HG02763 (cell line): ENCODE data around the gene VPS26C.
"Not testable (repeated sequence)": the region's sequence is repeated elsewhere in the genome, so short reads cannot be mapped to it uniquely, and the experiment has no call there.

Experiments used
- ATAC-seq: cut with Tn5 transposase; IDR thresholded peaks from one replicate; pipeline ENCODE4 v1.9.1; 2021; ENCODE audit warnings: mild to moderate bottlenecking, moderate library complexity; ENCODE audit not compliant: unreplicated experiment

The VPS26C gene

DNA sequence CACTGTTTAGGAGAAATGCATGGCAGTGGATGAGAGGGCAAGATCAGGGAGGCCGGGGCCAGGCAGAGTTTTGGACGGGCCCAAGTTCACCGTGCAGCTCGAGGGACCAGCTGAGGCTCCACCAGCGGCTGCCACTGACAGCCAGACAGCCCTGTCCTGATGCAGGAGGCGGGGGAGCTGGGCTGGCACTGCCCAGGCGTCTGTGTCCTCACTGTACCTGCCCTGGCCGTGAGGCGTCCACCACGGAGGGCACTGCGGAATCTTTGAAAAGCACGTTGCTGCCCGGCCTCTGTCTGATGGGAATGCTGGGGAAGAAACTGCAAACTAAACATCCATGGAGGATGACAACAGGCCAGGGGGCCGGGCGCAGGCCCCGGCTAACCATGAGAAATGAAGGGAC is 35.5 kb downstream of the VPS26C start:
- ATAC-seq: no peak

DNA sequence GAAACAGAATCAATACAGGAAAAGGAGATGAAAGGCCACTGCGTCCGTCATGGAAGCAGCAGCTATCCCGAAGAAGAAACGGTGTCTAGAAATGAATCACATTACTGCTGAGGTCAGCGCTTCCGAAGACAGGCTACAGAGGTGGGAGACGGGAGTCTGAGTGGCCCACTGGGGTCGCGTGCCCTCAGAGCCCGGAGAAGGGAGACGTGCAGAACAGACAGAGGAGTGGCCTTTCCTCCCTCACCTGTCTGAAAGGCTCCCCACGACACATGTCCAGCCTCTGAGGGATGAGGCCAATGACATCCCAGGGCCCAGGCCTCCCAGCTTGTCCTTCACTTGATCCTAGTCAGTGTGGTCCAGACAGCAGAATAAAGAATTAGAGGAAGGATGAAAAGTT is 35.9 kb downstream of the VPS26C start:
- ATAC-seq: no peak

DNA sequence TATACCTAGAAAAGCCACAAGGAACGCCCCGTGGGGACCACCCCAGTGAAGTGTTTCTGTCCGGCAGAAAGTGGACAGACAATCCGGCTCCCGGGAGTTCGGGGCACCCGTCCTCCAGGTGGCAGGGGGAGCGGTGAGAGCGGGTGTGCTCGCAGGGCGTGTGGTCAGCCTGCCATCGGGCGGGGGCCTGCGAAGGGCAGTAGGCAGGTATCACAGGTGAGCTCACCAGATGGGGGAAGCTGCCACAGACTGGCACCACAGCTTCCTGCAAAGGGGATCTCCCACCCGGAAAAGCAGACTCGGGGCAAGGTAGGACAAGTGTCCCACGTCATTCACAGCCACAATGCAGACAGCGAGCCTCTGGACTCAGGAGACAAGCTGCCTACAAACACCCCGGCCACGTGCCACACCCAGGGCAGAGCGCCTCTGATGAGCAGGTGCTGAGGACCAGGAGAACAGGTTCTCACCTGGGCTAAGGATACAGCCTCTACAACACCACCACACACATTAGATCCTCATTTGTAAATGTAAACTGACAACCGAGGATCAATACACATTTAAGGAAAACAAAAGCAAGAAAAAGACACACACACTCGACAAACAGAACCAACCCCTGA is 36.4 kb downstream of the VPS26C start:
- ATAC-seq: no peak

DNA sequence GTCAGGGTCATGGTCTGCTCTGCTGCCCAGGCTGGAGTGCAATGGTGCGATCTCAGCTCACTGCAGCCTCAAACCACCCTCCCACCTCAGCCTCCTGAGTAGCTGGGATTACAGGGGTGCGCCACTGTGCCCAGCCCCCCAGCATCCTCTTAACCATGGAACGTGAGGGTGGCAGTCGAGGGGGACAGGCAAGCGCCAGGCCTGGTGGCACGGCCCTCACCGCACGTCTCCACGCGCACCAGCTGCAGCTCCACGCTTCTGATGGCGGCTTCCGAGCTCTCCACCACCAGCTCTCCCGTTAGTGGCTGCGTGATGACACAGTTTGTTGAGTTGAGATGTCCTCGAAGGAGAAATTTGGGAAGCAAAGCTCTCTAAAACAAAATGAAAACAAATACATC is 39.1 kb downstream of the VPS26C start:
- no peak for ATAC-seq

DNA sequence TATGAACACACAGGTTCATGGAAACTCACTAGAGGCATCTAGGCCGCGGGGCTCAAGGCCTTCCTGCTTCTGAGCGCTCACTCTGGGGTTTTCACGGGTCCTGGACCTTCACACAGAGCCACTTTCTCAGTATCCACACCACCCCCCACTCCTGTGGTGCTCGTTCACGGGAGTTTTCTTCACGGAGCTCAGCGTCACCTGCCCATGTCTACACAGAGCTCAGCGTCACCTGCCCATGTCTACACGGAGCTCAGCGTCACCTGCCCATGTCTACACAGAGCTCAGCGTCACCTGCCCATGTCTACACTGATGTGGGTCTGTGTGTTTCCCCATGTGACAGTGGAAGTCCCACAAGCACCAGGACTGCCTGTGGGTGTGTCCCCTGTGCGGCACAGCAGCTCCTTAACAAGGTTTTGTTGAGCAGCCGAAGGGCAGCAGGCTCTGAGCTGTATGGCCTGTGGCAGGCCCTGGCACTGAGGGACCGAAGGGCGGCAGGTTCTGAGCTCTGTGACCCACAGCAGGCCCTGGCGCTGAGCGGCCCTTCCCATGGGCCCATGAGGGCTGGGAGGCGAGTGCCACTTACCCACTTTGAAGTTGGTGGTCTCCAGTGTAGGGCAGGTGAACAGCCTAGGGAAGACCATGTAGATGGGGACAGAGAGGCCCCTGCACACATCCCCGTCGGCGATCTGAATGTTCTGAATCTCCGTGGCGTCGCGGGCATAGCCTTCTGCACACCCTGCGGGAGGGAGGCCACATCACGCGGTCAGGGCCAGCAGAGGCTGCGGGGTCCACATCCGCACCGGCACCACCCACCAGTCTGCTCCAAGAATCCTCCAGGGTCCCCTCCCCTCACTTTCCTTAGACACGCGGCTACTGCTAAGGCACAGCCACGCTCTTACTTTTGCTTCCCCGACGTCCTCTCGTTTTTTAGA is 39.8 kb downstream of the VPS26C start:
- no peak for ATAC-seq

DNA sequence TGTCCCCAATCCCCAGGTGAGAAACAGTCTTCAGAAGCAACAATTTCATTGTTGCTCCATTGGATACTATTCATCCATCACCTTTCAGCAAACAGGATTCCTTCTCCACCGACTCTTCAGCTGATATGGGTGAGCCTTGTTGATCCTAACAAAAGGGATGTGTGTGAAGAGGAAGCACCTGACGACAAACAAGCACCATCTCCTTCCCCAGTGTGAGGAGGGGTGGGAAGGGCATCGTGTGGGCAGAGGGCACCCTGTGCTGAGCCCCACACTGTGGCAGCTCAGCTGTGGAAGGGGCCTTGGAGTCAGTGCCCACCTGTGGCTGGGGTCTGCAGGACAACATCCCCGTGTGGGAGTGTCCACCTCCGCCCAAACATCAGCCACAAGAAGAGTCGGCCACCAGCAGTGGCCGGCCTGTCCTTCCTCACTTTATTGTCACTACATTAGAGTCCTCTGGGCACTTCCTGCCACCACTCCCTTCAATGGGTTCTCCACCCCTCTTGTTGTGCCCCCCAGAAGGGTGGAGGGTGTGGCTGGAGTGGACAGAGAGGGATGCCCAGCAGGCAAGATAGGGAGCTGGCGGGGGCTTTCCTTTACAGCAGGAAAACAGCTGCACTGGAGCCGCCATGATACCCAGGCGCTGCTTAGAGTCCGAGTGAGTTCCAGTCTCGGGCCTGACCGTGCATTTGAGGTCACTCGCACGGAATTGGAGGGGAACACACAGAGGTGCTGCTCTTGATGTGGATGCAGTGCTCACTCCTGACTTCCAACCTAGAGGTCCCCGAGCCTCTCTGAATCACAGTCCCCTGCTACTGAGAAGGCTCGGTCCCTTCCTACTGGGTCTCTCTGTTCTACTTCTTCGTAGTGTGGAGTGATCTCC is 40.9 kb downstream of the VPS26C start:
- no peak for ATAC-seq

DNA sequence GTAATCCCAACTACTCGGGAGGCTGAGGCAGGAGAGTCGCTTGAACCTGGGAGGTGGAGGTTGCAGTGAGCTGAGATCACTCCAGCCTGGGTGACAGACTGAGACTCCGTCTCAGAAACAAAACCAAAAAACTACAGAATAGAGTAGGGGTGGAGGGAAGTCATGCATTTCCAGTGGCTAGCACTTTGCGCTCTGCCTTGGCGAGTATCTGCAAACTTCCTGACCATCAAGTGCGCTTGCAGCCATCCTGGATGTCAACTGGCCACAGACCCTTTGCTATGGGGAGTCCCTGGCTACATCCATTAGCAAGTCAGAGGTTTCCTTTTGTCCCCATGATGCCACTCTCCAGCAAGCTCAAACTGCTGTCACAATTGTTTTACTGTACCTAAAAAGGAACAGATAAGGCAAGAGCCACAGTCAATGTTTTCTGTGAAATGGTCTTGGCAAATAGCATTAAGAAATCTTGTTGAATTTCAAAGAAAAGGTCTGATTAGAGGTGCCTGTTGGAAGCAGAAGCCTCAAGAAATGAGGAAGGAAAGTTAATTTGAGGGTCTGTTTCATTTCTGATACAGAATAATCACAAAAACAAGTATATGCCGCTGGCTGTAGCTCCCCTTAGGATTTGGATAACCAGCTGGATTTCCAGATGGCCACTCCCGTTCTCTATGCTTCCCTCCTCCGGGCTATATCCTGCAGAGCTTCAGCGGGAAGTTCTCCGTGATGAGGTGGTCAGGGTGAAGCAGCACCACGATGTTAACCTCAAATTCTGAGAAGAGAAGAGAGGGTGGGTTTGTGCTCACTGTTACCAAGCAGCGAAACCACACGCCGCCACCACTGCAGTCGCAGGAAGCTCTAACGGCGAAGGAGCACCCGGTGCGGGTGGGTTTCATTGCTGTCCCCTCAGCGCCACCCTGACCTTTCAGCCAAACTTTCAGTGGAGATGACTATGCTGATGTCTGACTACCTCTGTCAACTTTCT is 42.0 kb downstream of the VPS26C start:
- no peak for ATAC-seq

DNA sequence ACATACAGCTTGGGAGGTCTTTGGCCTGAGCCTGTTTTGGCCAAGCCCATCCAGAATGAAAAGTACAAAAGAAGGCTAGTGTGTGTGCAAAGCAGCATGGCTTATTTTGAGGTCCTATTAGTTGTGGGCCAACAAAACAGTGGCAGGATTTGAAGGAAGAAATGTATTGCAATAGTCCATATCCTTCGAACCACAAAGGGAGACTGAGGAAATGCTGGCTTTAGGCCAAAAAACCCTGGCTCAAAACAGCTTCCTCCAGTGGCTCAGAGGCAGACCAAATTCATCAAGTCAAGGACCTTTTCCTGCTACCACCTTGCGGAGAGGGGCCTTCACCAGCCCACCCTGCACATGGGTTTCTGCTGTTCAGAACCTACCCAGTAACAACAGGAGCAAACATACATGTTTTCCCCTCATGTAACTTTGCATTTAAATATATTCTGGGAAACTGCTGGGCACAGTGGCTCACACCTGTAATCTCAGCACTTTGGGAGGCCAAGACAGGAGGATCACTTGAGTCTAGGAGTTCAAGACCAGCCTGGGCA is 43.3 kb downstream of the VPS26C start:
- ATAC-seq: no peak

DNA sequence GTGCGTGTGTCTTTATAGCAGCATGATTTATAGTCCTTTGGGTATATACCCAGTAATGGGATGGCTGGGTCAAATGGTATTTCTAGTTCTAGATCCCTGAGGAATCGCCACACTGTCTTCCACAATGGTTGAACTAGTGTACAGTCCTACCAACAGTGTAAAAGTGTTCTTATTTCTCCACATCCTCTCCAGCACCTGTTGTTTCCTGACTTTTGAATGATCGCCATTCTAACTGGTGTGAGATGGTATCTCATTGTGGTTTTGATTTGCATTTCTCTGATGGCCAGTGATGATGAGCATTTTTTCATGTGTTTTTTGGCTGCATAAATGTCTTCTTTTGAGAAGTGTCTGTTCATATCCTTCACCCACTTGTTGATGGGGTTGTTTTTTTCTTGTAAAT is 44.9 kb downstream of the VPS26C start:
- not testable (repeated sequence) for ATAC-seq

DNA sequence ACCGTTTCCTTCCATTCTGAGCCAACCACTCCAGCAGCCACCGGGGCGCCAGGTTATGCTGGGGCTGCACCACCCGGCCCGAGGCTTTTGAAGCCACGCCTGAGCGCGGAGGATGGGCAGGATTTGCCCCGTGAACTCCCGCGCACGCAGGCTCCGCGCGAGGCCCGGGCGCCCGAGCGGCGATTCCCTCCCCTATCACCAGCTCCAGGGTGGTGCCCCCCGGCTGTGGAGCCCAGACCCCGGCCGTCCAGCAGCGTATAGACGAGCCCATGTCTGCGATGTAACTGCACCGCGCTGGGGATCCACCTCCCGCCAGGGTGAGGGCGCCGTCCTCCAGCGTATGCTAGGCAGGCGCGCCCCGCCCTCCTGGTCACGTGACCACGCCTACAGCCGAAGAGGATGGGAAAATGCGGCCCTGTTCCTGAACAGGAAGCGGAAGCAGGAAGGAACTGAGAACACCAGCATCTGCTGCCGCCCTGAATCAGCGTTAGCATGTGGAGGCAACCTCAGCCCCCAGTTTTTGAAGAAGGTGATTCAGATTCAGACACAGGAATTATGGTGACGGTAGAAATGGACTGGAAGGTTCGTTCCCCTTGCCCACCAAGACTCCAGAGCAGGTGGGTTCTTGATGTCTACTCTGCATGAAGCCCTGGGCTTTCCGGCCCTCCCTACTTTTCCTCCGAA is 46.0 kb downstream of the VPS26C start:
- ATAC-seq: peak; percentile 87

DNA sequence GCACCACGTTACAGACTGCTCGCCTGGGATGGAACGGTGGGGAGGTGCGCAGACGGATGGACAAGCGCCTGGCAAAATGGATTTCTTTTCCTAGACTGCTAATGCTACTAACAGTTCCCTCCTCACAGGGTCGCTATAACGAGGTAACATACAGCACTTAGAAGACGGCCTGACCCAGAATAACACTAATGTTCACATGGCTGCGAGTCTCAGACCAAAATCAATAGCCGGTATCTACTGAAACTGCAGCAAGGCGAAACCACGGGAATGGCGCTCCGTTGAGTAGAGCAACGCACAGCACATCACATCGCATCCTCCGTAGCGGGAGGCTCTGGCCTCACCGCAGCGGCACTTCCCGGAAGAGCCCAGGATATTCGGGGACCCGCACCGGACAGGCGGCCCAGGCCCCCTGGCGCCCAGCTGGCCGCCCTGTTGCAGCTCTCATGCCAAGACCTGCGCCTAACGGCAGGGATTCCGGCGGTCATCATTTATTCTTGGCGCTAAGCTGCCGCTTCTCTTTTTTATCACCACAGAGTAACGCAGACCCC is 46.6 kb downstream of the VPS26C start:
- ATAC-seq: peak; percentile 40

DNA sequence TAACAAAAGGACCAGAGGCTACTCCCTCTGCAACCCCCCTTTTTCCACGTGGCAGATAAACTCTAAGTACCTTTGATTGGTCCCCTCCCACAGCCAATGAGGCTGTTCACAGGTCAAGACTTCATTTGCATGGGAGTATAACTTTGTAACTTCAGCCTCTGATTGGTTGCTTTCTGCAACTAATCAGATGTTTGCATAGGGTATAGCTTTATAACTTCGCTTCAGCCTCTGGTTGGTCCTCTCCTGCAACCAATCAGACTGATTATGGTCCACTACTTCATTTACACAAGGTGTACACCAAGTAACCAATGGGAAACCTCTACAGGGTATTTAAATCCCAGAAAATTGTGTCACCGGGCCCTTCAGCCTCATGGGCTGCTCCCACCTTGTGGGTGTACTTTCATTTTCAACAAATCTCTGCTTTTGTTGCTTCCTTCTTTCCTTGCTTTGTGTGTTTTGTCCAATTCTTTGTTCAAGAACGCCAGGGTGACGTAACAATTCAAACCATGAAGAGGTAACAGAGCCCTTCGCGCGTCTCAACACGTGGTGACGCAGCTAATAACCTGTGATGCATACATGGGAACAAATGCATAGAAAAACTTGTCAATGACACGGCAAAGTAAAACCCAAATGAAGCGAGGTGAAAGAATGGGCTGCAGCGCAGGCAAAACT is 47.2 kb downstream of the VPS26C start:
- no peak for ATAC-seq

DNA sequence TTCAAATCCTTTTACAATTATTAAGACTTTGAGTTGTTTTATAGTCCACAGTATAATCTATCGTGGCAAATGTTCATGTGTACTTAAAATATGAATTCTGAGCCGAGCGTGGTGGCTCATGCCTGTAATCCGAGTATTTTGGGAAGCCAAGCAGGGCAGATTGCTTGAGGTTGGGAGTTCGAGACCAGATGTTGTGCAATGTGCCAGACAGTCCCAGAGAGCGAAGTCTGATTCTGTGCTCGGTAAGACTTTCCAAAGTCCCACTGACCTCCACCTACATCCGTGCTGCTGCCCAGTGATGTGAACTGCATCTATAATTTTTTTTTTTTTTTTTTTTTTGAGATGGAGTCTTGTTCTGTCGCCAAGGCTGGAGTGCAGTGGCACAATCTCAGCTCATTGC is 52.2 kb downstream of the VPS26C start:
- ATAC-seq: no peak

DNA sequence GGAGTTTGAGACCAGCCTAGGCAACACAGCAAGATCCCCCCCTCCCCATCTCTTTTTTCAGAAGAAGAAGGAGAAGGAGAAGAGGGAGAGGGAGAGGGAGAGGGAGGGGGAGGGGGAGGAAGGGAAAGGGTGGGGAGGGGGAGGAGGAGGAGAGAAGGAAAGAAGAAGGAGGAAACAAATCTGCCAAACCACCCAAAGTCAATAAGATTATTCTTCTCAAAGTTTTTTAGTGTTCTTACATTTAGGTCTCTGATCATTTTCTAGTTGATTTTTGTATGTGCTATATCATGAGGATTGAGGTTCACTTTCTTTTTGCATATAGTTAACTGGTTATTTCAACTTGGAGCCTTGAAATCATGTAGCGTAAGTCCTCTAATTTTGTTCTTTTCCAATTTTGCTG is 56.3 kb downstream of the VPS26C start:
- no peak for ATAC-seq

DNA sequence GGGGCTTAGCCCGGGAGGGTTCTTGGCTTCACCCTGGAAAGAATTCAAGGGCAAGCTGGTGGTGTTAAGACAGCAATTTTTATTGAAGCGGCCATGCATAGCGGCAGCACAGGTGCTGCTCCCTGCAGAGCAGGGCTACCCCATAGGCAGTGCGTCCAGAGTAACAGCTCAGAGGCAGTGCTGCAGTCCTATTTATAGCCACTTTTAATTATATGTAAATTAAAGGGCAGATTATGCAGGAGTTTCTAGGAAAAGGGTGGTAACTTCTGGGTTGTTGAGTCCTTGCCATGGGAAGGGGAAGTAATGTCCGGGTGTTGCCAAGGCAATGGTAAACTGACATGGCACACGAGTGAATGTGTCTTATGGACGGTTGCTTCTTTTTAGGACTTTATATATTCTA is 57.0 kb downstream of the VPS26C start:
- no peak for ATAC-seq

DNA sequence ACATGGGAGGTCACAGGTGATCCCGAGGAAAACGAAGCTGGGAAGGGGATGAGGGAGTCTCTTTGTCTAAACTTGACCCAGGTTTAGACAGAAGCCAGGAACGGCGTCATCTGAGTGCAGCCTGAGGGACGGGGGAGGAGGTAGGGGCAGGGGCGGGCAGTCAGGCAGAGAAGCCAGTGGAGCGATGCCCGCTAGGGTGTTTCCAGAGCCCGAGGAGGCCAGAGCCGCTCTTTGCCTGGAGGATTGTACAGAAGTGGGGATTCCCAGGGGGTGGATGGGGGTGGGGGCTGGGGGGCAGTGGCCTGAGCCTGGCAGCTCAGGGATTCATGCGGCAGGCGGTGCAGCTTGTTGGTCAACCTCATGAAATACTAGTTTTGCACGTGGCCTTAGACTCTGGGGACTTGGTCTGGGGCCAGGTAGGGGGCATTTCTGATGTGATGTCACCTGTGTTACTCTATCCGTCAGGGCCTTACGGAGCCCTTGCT is 58.4 kb downstream of the VPS26C start:
- no peak for ATAC-seq

DNA sequence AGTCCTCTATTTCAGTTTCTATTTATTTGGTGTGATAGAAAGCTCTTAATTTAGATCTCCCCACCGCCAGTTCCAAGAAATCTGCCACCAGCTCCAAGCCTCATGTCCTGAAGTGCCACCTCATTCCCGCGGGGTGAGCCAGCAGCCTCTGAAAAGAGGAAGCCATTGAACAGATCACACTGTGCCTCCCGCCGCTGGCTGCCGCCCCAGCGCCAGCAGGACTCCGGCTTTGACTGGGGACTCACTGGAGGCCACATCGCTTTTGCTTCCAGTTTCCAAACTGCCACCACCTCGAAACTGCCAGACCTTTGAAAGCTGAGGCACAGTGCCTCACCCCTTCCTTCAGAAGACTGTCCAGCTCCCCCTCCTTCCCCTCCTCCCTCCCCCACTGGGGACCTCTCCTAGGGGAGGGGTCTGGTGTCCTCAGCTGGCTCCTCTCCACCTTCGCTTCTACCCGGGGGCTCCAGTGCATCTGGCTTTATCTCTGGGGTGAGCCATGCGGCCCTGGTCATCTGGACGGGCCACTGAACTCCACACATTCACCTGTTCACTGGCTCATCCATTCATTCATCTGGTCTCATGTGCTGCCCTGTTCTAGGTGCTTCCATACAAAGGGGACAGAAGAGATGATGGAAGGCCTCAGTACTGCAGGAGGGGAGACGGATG is 58.9 kb downstream of the VPS26C start:
- ATAC-seq: peak; percentile 64

DNA sequence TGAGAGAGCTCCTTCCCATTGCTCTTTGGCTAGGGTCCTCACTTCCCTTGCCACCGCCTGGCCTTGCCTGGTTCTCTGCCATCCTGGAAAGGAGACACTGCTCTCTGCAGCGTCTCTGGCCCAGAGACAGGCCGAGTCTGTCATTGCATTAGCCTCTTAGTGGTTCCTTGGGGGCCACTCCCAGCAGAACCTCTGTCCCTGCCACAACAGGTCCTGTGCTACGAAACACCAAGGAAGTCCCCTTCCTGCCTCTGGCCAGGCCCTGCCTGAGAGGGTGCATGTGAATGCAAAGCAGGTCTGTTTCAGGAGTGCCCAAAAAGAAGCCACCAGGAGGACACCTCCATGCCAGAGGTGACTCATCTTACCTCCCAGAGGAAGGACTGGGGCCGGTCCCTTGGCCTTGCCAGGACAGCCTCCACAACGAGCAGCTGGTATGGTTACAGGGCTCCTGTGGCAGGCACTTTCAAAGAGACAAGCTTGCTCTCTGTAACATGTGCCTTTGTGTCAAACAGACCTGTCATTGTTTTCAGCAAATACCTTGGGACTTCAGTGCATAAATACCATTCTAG is 59.6 kb downstream of the VPS26C start:
- peak; percentile 57 for ATAC-seq
